K562 (cell line): ENCODE data around the gene MRPL38. TPM values are rescaled to one million over a fixed set of nuclear protein-coding genes. Genes with fewer than 3 reads are reported as not detected.

ENCODE experiments used
- ATAC-seq: fragments of 200-7000 bp; cut with Tn5 transposase; 3 replicates; pipeline ENCODE4 v1.9.1; 2020; ENCODE audit warnings: moderate library complexity
- BruUV-seq: library from RNA; stranded (reverse); fragments of 400-500 nt; replicated peaks from 2 replicates; lab custom pipeline; 2021; lab: Mats Ljungman, UMichigan
- CTCF ChIA-PET: fragments of 300-600 bp; formaldehyde crosslinking; extraction: SDS; loops from one replicate; lab custom pipeline; 2021; ENCODE audit warnings: low intra/inter-chr PET ratio; lab: Yijun Ruan, JAX
- POLR2A ChIA-PET: fragments of 300-600, 350-650 bp; sonication (Branson Sonifier 250); formaldehyde crosslinking; extraction: SDS; loops from one replicate; lab custom pipeline; 2021; ENCODE audit warnings: antibody characterized with exemption, inconsistent platforms; lab: Yijun Ruan, JAX
- DNase-seq, 4 experiments: peaks; one replicate each; pipeline versions ENCODE4 v3.0.0 to v3.0.0-alpha.2; 2011 to 2018; ENCODE audit warnings: low spot score in 3 of 4, mixed read lengths in 3 of 4; ENCODE audit errors: extremely low read depth in 1 of 4
- FAIRE-seq: peaks from 2 replicates; lab custom pipeline; 2011; peaks lifted over from hg19 to GRCh38; lab: Jason Lieb, UNC
- H2AFZ ChIP-seq: 2 replicates; pipeline ENCODE4 v1.6.0; 2011; ENCODE audit warnings: low read depth, low read length, control low read depth, inconsistent platforms
- H3K27ac ChIP-seq: fragments of 200-600 bp; 3 replicates; pipeline ENCODE4 v1.8.0; 2011; ENCODE audit warnings: low read depth, mild to moderate bottlenecking, control low read depth, inconsistent platforms, low read length, moderate library complexity, mixed read lengths; ENCODE audit errors: extremely low read depth
- H3K27me3 ChIP-seq, 2 experiments: fragments of 300-600 bp in 1 of 2; 2 replicates in 1 of 2; 3 replicates in 1 of 2; pipeline versions ENCODE4 v1.6.0 to v1.8.0; 2011; ENCODE audit warnings: inconsistent platforms in 2 of 2, low read length in 2 of 2, mild to moderate bottlenecking in 1 of 2, mixed read lengths in 1 of 2, moderate library complexity in 1 of 2; ENCODE audit not compliant: control insufficient read depth in 2 of 2, insufficient read depth in 2 of 2
- H3K36me3 ChIP-seq: fragments of 300-600 bp; 3 replicates; pipeline ENCODE4 v1.8.0; 2011; ENCODE audit warnings: mild to moderate bottlenecking, low read length, inconsistent platforms; ENCODE audit not compliant: control insufficient read depth, insufficient read depth
- H3K4me1 ChIP-seq, 2 experiments: fragments of 200-600 bp in 1 of 2; replicated peaks in 1 of 2; 2 replicates in 1 of 2; 3 replicates in 1 of 2; pipeline versions ENCODE4 v1.5.1 to v1.8.0; 2011; ENCODE audit warnings: inconsistent platforms in 2 of 2, low read length in 2 of 2, mild to moderate bottlenecking in 1 of 2, mixed read lengths in 1 of 2, moderate library complexity in 1 of 2; ENCODE audit not compliant: control insufficient read depth in 2 of 2, insufficient read depth in 2 of 2
- H3K4me2 ChIP-seq: 2 replicates; pipeline ENCODE4 v1.6.1; 2011; ENCODE audit warnings: low read length, control low read depth, inconsistent platforms, mixed read lengths; ENCODE audit not compliant: insufficient read depth
- H3K4me3 ChIP-seq: fragments of 200-600 bp; sonication (generic), shearing (Covaris generic); 2 replicates; pipeline ENCODE4 v1.5.1; 2016; ENCODE audit warnings: control low read depth, inconsistent platforms
- H3K79me2 ChIP-seq: fragments of 200-600 bp; 3 replicates; pipeline ENCODE4 v1.8.0; 2011; ENCODE audit warnings: low read length, inconsistent platforms; ENCODE audit not compliant: control insufficient read depth, insufficient read depth
- H3K9ac ChIP-seq, 2 experiments: 2 replicates each; pipeline versions ENCODE4 v1.6.0 to v1.6.1; 2011; ENCODE audit warnings: low read depth in 2 of 2, low read length in 2 of 2, control low read depth in 1 of 2, inconsistent platforms in 1 of 2, mild to moderate bottlenecking in 1 of 2, mixed read lengths in 1 of 2; ENCODE audit not compliant: insufficient read depth in 1 of 2
- H3K9me1 ChIP-seq: one replicate; pipeline ENCODE4 v1.6.0; 2011; ENCODE audit warnings: inconsistent platforms, mild to moderate bottlenecking, low read length, moderate library complexity; ENCODE audit not compliant: control insufficient read depth, insufficient read depth
- H3K9me3 ChIP-seq: replicated peaks from 2 replicates; pipeline ENCODE4 v1.5.1; 2011; ENCODE audit warnings: low read depth, low read length, inconsistent platforms; ENCODE audit not compliant: control insufficient read depth, insufficient read depth
- H4K20me1 ChIP-seq: replicated peaks from 2 replicates; pipeline ENCODE4 v1.6.1; 2011; ENCODE audit warnings: low read length, inconsistent platforms, mixed read lengths; ENCODE audit not compliant: control insufficient read depth, insufficient read depth
- KLF10 ChIP-seq: fragments of 250-450 bp; sonication (Bioruptor Pico); IDR thresholded peaks from 2 replicates; pipeline ENCODE4 v1.6.1; 2021; ENCODE audit warnings: matching md5 sums
- NCOA2 ChIP-seq, 2 experiments: fragments of 450-650 bp; IDR thresholded peaks; 2 replicates each; pipeline ENCODE4 v1.6.1; 2018; ENCODE audit warnings: mild to moderate bottlenecking in 2 of 2, moderate library complexity in 1 of 2; ENCODE audit not compliant: partially characterized antibody in 2 of 2
- NR2C1 ChIP-seq, 2 experiments: fragments of 450-650 bp; IDR thresholded peaks; 2 replicates each; pipeline ENCODE4 v1.6.1; 2017; ENCODE audit warnings: mild to moderate bottlenecking in 2 of 2, antibody characterized with exemption in 1 of 2, inconsistent platforms in 1 of 2, missing compliant biosample characterization in 1 of 2, missing genetic modification characterization in 1 of 2
- RNF219 ChIP-seq: fragments of 250-450 bp; sonication (Bioruptor Pico); IDR thresholded peaks from 2 replicates; pipeline ENCODE4 v1.5.0; 2022; ENCODE audit warnings: mild to moderate bottlenecking
- SAFB ChIP-seq: fragments of 200-400 bp; formaldehyde crosslinking; IDR thresholded peaks from 2 replicates; pipeline ENCODE4 v1.6.1; 2017; ENCODE audit warnings: low read depth, low read length, borderline replicate concordance
- TCF15 ChIP-seq: fragments of 250-450 bp; sonication (Bioruptor Pico); IDR thresholded peaks from 2 replicates; pipeline ENCODE4 v1.8.0; 2022; ENCODE audit warnings: moderate library complexity, mild to moderate bottlenecking, inconsistent platforms
- ZBTB34 ChIP-seq: fragments of 250-450 bp; sonication (Bioruptor Pico); IDR thresholded peaks from 2 replicates; pipeline ENCODE4 v1.8.0; 2021; ENCODE audit warnings: mild to moderate bottlenecking, moderate library complexity
- ZFP1 ChIP-seq: fragments of 450-650 bp; formaldehyde crosslinking; IDR thresholded peaks from 2 replicates; pipeline ENCODE4 v1.4.0; 2020; ENCODE audit warnings: mild to moderate bottlenecking, mixed read lengths
- ZNF311 ChIP-seq: fragments of 250-450 bp; sonication (Bioruptor Pico); IDR thresholded peaks from 2 replicates; pipeline ENCODE4 v1.4.0; 2020; ENCODE audit warnings: mild to moderate bottlenecking, moderate library complexity
- ZNF79 ChIP-seq: fragments of 250-450 bp; sonication (Bioruptor Pico); IDR thresholded peaks from 2 replicates; pipeline ENCODE4 v1.4.0; 2020; ENCODE audit warnings: low read depth, mild to moderate bottlenecking, moderate library complexity
- WGBS: fragments of 100-300 bp; shearing (Covaris generic); methylation state at CpG from one replicate; pipeline ENCODE4 v1.1.6; 2016; ENCODE audit warnings: low coverage, mixed read lengths; ENCODE audit not compliant: insufficient coverage; ENCODE audit errors: missing lambda C conversion rate; 5-methylcytosine and 5-hydroxymethylcytosine counted together
- in situ Hi-C: fragments of 300-500 bp; cut with MboI; formaldehyde crosslinking; loops from 4 replicates; pipeline ENCODE4 v1.15.0; 2018; ENCODE audit warnings: inconsistent platforms, mixed read lengths
- intact Hi-C: fragments of 100-400 bp; cut with micrococcal nuclease; formaldehyde crosslinking; loops from 2 replicates; pipeline ENCODE4 v1.14.2; 2022
- polyA plus RNA-seq, 8 experiments: library from polyadenylated mRNA; depleted of rRNA in 4 of 8; stranded (reverse) in 5 of 8; unstranded in 3 of 8; fragments of >200 nt; fragmentation: Nextera tagmentation in 2 of 8; fragmentation: Illumina TruSeq in 1 of 8; extraction: Ambion mirVana in 2 of 8; extraction: Trizol in 1 of 8; gene quantifications; 2 replicates each; pipeline versions ENCODE4 v1.2.1 to v1.2.3, GENCODE V29; 2011 to 2014; ENCODE audit warnings: inconsistent platforms in 1 of 8, missing spikeins in 1 of 8
- total RNA-seq, 7 experiments: library from RNA; depleted of rRNA in 6 of 7; stranded (reverse); fragments of >200 nt in 6 of 7; fragmentation: Illumina TruSeq in 2 of 7; extraction: Trizol in 2 of 7; gene quantifications; 2 replicates each; pipeline versions ENCODE4 v1.2.1 to v1.2.3, GENCODE V29; 2011 to 2021; ENCODE audit warnings: low replicate concordance in 1 of 7
- TF ChIP-seq, protein P1 (sequence below): IDR thresholded peaks from 2 replicates; pipeline ENCODE4 v1.6.1; 2012; ENCODE audit warnings: low read depth, low read length, improper control_type of control experiment, borderline replicate concordance
- TF ChIP-seq, protein P2 (sequence below): fragments of 250-450 bp; sonication (Bioruptor Pico); IDR thresholded peaks from 2 replicates; pipeline ENCODE4 v1.5.0; 2020; ENCODE audit warnings: mild to moderate bottlenecking
- TF ChIP-seq, protein P3 (sequence below): fragments of 250-450 bp; sonication (Bioruptor Pico); IDR thresholded peaks from 2 replicates; pipeline ENCODE4 v1.6.1; 2021; ENCODE audit warnings: mild to moderate bottlenecking

Gene MRPL38
- total and polyA plus RNA-seq, 9 of the 15 experiments (the other 6 are each of a cell fraction or from before 2014, with no cell fraction given), result 4.5 to 154 (median 48.5) TPM

DNA sequence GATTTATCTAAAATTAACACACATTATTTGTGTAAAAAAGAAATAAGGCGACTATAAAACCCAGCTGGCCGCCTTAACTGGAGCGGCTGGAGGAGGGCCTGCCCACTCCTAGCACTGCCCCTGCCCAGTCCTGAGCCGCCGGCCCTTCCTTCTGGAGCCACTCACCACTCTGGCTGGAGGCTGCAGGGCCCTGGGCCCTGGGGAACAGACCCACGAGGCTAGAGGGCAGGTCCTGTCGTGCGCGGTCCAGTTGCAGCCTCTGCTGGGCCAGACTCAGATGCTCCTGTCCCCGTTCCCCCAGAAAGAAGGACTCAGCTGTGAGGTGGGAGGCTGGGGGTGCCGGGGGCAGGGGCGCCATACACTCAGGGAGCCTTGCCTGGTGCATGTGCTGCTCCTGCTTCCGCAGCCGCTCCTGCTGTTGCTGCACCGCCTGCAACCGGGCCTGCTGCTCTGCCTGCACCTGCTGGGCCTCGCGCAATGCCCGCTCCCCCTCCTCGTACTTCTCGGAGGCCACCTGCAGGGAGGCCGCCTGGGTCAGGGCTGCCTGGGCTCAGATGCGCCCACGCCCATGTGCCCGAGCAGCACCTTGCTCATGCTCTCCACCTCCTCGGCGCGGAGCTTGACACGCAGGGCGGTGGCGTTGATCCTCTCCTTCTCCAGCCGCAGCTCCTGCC is 9.0 kb upstream of the MRPL38 start:
- BruUV-seq, result no TSS peak
- no peak overlapping the region for H3K4me2 ChIP-seq
- H3K27ac ChIP-seq, result no peak overlapping the region
- H3K9me1 ChIP-seq, result no peaks in the 10 kb centered on the region
- peaks cover 0 to 45% of the 10 kb centered on the region in 2 experiments; a peak in 2 of 5 replicates for H3K4me1 ChIP-seq
- no peaks in the 10 kb centered on the region for H3K79me2 ChIP-seq
- POLR2A ChIA-PET, result interaction anchor here (0.8 kb wide), 1 partner anchor 14 kb away, joined by 5 read pairs; no protein-coding TSS in a partner anchor
- DNase-seq (no peak), ATAC-seq (no peak), FAIRE-seq (no peak)
- no peaks in the 10 kb centered on the region for H3K9me3 ChIP-seq
- H3K9ac ChIP-seq, result peak overlapping the region in 1 of 2 experiments; percentile 26; a peak in 1 of 4 replicates
- 87% methylated on average over 26 of the region's 32 CpGs for WGBS
- no peak overlapping the region for H2AFZ ChIP-seq
- in situ Hi-C loops (loop anchor here (5.0 kb wide), 1 partner anchor 379 kb away; no protein-coding TSS in a partner anchor), intact Hi-C loops (no loop called here)
- CTCF ChIA-PET, result no interaction called here
- no peak overlapping the region for H3K4me3 ChIP-seq
- no peaks in the 10 kb centered on the region for H4K20me1 ChIP-seq
- no peaks in the 10 kb centered on the region for H3K27me3 ChIP-seq
- peaks cover 6% of the 10 kb centered on the region; the same call in 1 of the 3 replicates for H3K36me3 ChIP-seq
- TF ChIP-seq ZNF79 (CRISPR knock-in tag) (no peak), ZFP1 (CRISPR knock-in tag) (no peak), NCOA2 (IDR thresholded peaks at IDR 0.05; ENCODE audit: partially characterized antibody in 2 of 2) (no peak), TCF15 (CRISPR knock-in tag) (no peak), NR2C1 (IDR thresholded peaks at IDR 0.05) (no peak), NR2C1 (tag; IDR thresholded peaks at IDR 0.05) (no peak), ZBTB34 (no peak), RNF219 (CRISPR knock-in tag) (no peak), ZNF311 (CRISPR knock-in tag) (no peak), SAFB (no peak), KLF10 (CRISPR knock-in tag) (no peak)
- TF ChIP-seq, protein P1, sequence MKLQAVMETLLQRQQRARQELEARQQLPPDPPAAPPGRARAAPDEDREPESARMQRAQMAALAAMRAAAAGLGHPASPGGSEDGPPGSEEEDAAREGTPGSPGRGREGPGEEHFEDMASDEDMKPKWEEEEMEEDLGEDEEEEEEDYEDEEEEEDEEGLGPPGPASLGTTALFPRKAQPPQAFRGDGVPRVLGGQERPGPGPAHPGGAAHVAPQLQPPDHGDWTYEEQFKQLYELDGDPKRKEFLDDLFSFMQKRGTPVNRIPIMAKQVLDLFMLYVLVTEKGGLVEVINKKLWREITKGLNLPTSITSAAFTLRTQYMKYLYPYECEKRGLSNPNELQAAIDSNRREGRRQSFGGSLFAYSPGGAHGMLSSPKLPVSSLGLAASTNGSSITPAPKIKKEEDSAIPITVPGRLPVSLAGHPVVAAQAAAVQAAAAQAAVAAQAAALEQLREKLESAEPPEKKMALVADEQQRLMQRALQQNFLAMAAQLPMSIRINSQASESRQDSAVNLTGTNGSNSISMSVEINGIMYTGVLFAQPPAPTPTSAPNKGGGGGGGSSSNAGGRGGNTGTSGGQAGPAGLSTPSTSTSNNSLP, result no peak
- TF ChIP-seq, protein P2, sequence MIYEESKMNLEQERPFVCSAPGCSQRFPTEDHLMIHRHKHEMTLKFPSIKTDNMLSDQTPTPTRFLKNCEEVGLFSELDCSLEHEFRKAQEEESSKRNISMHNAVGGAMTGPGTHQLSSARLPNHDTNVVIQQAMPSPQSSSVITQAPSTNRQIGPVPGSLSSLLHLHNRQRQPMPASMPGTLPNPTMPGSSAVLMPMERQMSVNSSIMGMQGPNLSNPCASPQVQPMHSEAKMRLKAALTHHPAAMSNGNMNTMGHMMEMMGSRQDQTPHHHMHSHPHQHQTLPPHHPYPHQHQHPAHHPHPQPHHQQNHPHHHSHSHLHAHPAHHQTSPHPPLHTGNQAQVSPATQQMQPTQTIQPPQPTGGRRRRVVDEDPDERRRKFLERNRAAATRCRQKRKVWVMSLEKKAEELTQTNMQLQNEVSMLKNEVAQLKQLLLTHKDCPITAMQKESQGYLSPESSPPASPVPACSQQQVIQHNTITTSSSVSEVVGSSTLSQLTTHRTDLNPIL (CRISPR knock-in tag), result no peak
- TF ChIP-seq, protein P3, sequence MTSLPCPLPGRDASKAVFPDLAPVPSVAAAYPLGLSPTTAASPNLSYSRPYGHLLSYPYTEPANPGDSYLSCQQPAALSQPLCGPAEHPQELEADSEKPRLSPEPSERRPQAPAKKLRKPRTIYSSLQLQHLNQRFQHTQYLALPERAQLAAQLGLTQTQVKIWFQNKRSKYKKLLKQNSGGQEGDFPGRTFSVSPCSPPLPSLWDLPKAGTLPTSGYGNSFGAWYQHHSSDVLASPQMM (CRISPR knock-in tag), result no peak
